ENCODE measurements around the gene DAND5. TPM values are rescaled to one million over a fixed set of nuclear protein-coding genes. Genes with fewer than 3 reads are reported as not detected.
"Not testable (repeated sequence)": the region's sequence is repeated elsewhere in the genome, so short reads cannot be mapped to it uniquely, and the experiment has no call there.

Gene DAND5
- total and polyA plus RNA-seq, 12 donors: 0.71 to 14.4 (median 9.7) TPM

DNA sequence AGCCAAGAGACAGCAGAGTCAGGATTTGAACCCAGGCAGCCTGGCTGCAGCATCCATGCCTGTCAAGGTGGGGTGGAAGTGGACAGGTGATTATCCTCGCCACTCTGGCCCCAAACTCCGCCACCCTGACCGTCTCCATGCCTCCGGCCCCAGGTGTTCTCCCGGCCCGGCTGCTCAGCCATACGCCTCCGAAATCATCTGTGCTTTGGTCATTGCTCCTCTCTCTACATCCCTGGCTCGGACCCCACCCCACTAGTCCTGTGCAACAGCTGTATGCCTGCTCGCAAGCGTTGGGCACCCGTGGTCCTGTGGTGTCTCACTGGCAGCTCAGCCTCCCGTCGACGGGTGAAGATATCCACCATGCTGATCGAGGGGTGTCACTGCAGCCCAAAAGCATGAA is 3.9 kb downstream of the DAND5 start:
- 79 to 80% methylated on average over 16 of the region's 16 CpGs for WGBS, 2 donors
- Histone ChIP-seq H3K36me3 (no peaks in the 10 kb centered on the region), H3K27ac (no peak overlapping the region), H3K4me3 (no peak overlapping the region), H3K4me1 (peaks cover 0 to 34% (median 9%) of the 10 kb centered on the region in 9 donors), H3K27me3 (no peaks in the 10 kb centered on the region), H3K9me3 (no peaks in the 10 kb centered on the region)
- intact Hi-C loops (cut with DNase I): loop anchor here in 8 of 10 donors (10.0 kb wide), 6 partner anchors 192 to 752 kb away; no protein-coding TSS in a partner anchor
- TF ChIP-seq, protein P1, sequence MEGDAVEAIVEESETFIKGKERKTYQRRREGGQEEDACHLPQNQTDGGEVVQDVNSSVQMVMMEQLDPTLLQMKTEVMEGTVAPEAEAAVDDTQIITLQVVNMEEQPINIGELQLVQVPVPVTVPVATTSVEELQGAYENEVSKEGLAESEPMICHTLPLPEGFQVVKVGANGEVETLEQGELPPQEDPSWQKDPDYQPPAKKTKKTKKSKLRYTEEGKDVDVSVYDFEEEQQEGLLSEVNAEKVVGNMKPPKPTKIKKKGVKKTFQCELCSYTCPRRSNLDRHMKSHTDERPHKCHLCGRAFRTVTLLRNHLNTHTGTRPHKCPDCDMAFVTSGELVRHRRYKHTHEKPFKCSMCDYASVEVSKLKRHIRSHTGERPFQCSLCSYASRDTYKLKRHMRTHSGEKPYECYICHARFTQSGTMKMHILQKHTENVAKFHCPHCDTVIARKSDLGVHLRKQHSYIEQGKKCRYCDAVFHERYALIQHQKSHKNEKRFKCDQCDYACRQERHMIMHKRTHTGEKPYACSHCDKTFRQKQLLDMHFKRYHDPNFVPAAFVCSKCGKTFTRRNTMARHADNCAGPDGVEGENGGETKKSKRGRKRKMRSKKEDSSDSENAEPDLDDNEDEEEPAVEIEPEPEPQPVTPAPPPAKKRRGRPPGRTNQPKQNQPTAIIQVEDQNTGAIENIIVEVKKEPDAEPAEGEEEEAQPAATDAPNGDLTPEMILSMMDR (IDR thresholded peaks at IDR 0.05): no peak
- DNase-seq (no peak), ATAC-seq (no peak)

DNA sequence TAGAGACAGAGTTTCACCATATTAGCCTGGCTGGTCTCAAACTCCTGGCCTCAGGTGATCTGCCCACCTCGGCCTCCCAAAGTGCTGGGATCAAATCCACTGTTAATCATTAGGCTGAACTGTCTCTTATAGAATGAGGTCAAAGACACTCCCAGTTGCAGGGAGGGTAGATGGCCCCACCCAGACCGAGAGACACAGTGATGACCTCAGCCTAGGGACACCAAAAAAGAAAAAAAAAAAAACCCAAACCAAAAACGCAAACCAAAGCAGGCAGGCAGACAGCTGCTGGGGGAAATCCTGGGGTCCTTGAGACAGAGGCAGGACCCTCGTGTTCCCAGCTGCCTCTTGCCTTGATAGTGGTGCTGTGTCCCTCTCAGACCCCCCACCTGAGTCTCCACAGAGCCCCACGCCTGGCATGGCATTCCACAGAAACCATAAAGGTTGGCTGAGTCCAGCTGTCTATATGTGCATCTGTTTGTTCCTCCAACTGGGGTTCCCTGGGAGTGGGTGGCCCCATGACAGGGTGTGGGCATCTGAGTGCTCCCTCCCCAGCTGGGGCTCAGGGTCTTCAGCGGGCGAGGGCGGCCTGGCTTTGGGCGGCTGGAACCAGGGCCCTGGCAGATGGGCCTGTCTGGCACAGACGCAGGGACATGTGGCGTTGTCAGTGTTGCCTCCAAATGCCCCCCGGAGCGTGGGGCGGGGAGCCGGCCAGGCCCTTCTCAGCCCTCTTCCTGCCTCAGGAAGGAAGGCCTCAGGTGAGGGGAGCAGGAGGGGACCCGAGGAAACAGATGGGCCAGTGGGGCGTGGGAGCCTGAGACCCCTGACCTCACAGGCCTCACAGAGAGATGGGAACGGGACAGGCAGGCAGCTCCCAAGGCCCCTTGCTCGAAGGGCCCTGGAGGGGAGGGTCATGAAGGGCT is 5.2 kb downstream of the DAND5 start:
- no peaks in the 10 kb centered on the region for H3K36me3 ChIP-seq
- DNase-seq: no peak
- no peak overlapping the region for H3K4me3 ChIP-seq
- peaks cover 0 to 28% (median 9%) of the 10 kb centered on the region in 9 donors for H3K4me1 ChIP-seq
- H3K9me3 ChIP-seq: no peaks in the 10 kb centered on the region
- intact Hi-C loops (cut with DNase I): loop anchor here (2.0 to 10.0 kb wide), 11 partner anchors 118 to 750 kb away; no protein-coding TSS in a partner anchor
- 68 to 74% methylated on average over 19 of the region's 19 CpGs for WGBS, 2 donors
- no peaks in the 10 kb centered on the region for H3K27me3 ChIP-seq
- ATAC-seq: peak in 3 of 8 donors; percentile 6 to 19 (median 12)
- TF ChIP-seq, protein P1 (IDR thresholded peaks at IDR 0.05): no peak
- peak overlapping the region in 1 of 10 donors; percentile 9 for H3K27ac ChIP-seq

DNA sequence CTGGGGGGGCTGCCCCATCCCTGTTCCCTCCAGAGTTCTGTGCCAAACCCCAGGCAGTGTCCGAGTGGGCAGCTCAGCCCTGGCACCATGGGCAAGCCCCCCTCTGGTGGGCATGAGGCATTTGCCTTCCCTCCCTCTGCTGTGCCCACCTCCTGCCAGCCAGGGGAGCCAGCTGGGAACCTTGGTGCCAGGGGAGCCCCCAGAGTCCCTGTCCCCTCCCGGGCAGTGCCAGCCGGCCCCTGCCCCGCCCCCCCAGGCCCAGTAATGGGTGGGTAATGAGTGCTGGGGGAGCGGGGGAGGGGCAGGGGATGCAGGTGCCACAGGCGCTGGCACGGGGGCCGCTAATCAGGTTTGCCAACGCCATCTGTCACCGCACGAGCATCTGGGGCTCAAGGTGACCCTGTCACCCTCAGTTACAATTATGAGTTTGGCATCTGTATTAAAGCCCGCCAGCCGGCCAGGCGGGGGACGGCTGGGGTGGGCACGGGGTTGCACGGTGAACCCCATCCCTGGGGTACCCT is 5.9 kb downstream of the DAND5 start:
- 54 to 57% methylated on average over 17 of the region's 17 CpGs for WGBS, 2 donors
- no peak for DNase-seq
- Histone ChIP-seq H3K27ac (peak overlapping the region in 1 of 10 donors; percentile 9), H3K4me1 (peaks cover 0 to 22% (median 7%) of the 10 kb centered on the region in 9 donors), H3K27me3 (no peaks in the 10 kb centered on the region), H3K9me3 (no peaks in the 10 kb centered on the region), H3K36me3 (no peaks in the 10 kb centered on the region), H3K4me3 (no peak overlapping the region)
- TF ChIP-seq, protein P1 (IDR thresholded peaks at IDR 0.05): no peak
- peak in 3 of 8 donors; percentile 7 to 15 (median 8) for ATAC-seq
- intact Hi-C loops (cut with DNase I): loop anchor here (2.0 to 10.0 kb wide), 11 partner anchors 117 to 750 kb away; no protein-coding TSS in a partner anchor

DNA sequence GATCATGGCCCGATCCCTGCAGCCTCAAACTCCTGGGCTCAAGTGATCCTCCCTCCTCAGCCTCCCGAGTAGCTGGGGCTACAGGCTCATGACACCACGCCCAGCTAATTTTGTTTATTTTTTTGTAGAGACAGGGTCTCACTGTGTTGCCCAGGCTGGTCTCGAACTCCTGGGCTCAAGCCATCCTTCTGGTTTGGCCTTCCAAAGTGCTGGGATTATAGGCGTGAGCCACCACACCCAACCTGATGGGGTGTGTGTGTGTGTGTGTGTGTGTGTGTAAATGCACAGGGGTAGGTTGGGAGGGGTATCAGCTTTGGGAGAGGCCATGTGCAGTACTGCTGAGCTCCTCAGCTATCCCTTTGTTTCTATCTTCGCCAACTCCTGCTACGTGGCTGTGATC is 6.7 kb downstream of the DAND5 start:
- H3K4me3 ChIP-seq, H3K27me3 ChIP-seq, H3K9me3 ChIP-seq, H3K36me3 ChIP-seq, DNase-seq, ATAC-seq, H3K27ac ChIP-seq: not testable (repeated sequence)
- WGBS, 2 donors: 85 to 91% methylated on average over 7 of the region's 7 CpGs
- intact Hi-C loops (cut with DNase I): loop anchor here (5.0 to 10.0 kb wide), 10 partner anchors 116 to 749 kb away; no protein-coding TSS in a partner anchor
- H3K4me1 ChIP-seq: peaks cover 0 to 21% (median 7%) of the 10 kb centered on the region in 9 donors
